ENCODE data around the gene UIMC1.

UIMC1 gene

GRCh38 chr5:176948458-176948857 lies 58.1 kb downstream of the UIMC1 start:
- DNase-seq = no peak

GRCh38 chr5:176947847-176948246 lies 58.7 kb downstream of the UIMC1 start:
- DNase-seq = no peak

- DNase-seq = no peak
Observed at GRCh38 chr5:176944268-176944667, 62.3 kb downstream of the UIMC1 start.

GRCh38 chr5:176943816-176944215 lies 62.8 kb downstream of the UIMC1 start:
- DNase-seq = no peak

- DNase-seq = no peak
Observed at GRCh38 chr5:176941951-176942350, 64.6 kb downstream of the UIMC1 start.

- no peak for DNase-seq
Observed at GRCh38 chr5:176938472-176938871, 68.1 kb downstream of the UIMC1 start.

- no peak for DNase-seq
Observed at GRCh38 chr5:176935017-176935416, 71.6 kb downstream of the UIMC1 start.

GRCh38 chr5:176934309-176934930 lies 72.2 kb downstream of the UIMC1 start:
- no peak for DNase-seq

GRCh38 chr5:176929654-176930053 lies 76.9 kb downstream of the UIMC1 start:
- no peak for DNase-seq

GRCh38 chr5:176927562-176927961 lies 79.0 kb downstream of the UIMC1 start:
- no peak for DNase-seq

GRCh38 chr5:176922817-176923216 lies 83.8 kb downstream of the UIMC1 start:
- DNase-seq = no peak

- DNase-seq = no peak
Observed at GRCh38 chr5:176921714-176922113, 84.9 kb downstream of the UIMC1 start.

- no peak for DNase-seq
Observed at GRCh38 chr5:176918613-176919012, 88.0 kb downstream of the UIMC1 start.

- DNase-seq = no peak
Observed at GRCh38 chr5:176916337-176916736, 90.2 kb downstream of the UIMC1 start.

- no peak for DNase-seq
Observed at GRCh38 chr5:176915906-176916305, 90.7 kb downstream of the UIMC1 start.

- DNase-seq = no peak
Observed at GRCh38 chr5:176912115-176912514, 94.5 kb downstream of the UIMC1 start.

GRCh38 chr5:176908675-176909368 lies 97.8 kb downstream of the UIMC1 start:
- no peak for DNase-seq

- no peak for DNase-seq
Observed at GRCh38 chr5:176906796-176907195, 99.8 kb downstream of the UIMC1 start.

GRCh38 chr5:176906126-176906525 lies 100.5 kb downstream of the UIMC1 start:
- DNase-seq = no peak

- DNase-seq = no peak
Observed at GRCh38 chr5:176904276-176904675, 102.3 kb downstream of the UIMC1 start.

- no peak for DNase-seq
Observed at GRCh38 chr5:176902911-176903664, 103.5 kb downstream of the UIMC1 start.

- no peak for DNase-seq
Observed at GRCh38 chr5:176902102-176902814, 104.3 kb downstream of the UIMC1 start.

Data from NCI-H1694 treated with DMSO at 0.1 percent for 48 hours (cell line).